A172 (cell line): ENCODE measurements around the gene TMEM167B. TPM values are rescaled to one million over a fixed set of nuclear protein-coding genes. Genes with fewer than 3 reads are reported as not detected.

Experiments used
- DNase-seq: peaks from one replicate; pipeline ENCODE4 v3.0.0-alpha.2; 2015; ENCODE audit warnings: low spot score
- total RNA-seq: library from RNA; depleted of rRNA; stranded (reverse); fragments of >200 nt; shearing (Covaris generic); gene quantifications from 2 replicates; pipeline ENCODE4 v1.2.3, GENCODE V29; 2014

Gene TMEM167B
- total RNA-seq, 1 experiment from 2014 or later = 16.0 TPM

DNA sequence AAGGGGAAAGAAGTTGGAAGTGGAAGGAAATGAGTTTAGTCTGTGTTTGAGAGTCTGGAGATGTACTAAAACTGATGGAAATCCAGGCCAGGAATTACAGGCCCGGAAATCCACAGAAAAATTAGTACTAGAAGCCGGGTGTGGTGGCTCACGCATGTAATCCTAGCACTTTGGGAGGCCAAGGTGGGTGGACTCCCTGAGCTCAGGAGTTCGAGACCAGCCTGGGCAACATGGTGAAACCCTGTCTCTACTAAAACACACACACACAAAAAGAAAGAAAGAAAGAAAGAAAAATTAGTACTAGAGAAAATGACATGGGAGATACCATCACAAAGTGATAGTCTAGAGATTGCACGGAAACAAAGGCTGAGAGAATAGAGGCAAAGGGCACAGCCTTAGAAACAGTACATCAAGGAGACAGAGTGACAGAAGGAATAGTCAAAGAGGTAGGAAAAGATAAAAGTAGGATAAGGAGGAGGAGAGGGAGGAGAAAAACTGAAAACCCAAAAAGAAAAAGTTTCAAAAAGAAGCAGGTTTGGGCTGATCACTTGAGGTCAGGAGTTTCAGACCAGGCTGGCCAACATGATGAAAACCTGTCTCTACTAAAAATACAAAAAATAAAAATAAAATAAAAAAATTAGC lies 10.0 kb upstream of the TMEM167B start:
- no peak for DNase-seq

DNA sequence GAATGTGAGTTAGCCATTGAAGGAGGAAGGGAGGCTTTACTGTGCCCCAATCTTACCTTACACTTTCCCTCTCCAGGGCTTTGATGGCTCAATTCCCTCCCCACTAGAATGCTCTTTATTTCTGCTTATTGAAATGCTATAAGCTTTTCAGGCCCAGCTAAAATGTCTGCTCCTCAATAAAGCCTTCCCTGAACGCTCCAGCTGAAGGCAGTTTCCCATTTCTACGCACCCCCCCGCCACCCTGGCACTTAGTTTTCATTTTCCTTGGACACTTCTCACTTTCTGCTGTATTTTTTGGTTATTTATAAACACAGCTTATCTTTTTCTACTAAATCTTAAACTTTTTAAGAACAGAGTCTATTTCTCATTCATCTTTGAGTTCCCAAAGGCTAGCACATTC lies 7.1 kb upstream of the TMEM167B start:
- no peak for DNase-seq

DNA sequence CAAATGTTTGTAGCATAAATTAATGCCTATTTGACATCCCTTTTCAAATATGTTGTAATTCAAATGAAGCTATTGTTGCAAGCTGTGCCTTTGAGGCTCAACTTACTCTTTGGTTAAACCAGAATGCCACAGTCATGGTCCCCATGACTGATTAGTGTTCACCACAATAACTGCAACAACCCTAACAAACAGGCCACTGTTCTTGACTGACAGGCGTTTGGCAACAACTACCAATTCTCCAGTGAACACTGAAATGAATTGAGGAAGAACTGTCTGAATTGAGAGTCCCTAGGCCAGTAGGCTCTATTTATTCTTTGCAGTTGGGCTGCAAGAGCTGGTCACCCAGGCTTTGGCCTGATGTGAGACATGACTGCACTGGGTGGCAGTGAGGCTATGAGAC lies 6.6 kb upstream of the TMEM167B start:
- no peak for DNase-seq

DNA sequence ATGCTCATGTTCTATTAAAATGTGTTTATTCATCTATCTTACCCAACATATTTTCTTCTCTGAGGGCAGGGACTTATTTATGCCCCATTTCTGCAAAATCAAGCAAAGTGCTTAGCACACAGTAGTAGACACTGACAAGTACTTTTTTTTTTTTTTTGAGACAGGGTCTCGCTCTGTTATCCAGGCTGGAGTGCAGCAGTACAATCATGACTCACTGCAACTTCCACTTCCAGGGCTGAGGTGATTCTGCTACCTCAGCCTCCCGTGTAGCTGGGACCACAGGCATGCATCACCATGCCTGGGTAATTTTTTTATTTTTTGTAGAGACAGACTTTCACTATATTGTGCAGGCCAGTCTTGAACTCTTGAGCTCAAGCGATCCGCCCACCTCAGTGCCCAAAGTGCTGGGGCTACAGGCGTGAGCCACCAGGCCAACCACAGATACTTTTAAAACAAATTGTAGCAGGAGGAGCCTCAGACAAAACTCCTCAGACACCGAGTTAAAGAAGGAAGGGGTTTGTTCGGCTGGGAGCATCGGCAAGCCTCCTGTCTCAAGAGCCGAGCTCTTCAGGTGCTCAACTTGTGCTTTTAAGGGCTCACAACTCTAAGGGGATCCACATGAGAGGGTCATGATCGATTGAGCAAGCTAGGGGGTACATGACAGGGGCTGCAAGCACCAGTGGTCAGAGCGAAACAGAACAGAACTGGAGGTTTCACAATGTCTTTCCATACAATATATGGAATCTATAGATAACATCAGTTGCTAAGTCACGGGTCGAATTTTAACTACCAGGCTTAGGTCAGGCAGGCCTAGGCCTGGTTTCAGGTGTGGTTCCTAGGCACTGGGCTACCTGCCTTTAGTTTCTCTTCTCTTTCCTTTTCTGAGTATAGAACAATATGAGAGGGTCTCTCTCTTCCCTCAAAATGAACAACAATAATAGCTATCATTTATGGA lies 5.7 kb upstream of the TMEM167B start:
- peak; percentile 19 for DNase-seq

DNA sequence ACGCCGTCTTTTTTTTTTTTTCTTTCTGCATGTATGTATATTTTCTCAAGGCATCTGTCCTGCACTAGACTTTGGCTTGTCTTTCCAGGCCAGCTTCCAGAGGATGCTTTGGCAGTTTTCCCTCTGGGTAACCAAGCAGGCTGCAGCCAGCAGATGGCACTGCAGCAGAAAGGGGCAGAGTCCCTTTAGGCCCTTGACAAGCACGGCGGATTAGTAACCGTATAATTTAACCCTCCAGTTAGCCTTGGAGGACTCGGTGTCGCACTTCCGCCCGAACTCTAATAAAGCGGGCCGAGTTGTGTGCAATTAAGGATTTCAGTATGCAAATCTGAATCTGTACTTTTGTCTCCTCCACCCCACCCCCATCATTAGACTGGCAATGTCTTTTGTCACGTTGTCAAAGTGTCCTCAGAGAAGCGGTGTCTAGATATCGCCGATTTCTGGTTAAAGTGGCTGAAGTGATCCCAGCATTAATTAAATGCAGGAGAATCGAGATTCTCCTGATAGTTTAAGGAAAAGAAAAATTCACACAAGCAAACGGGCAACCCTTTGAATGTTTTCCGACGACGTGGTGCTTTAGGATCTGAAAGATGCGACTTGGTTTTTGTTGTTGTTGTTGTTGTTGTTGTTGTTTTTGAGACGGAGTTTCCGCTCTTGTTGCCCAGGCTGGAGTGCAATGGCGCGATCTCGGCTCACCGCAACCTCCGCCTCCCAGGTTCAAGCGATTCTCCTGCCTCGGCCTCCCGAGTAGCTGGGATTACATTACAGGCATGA lies 1.1 kb upstream of the TMEM167B start:
- DNase-seq = peak; percentile 65

DNA sequence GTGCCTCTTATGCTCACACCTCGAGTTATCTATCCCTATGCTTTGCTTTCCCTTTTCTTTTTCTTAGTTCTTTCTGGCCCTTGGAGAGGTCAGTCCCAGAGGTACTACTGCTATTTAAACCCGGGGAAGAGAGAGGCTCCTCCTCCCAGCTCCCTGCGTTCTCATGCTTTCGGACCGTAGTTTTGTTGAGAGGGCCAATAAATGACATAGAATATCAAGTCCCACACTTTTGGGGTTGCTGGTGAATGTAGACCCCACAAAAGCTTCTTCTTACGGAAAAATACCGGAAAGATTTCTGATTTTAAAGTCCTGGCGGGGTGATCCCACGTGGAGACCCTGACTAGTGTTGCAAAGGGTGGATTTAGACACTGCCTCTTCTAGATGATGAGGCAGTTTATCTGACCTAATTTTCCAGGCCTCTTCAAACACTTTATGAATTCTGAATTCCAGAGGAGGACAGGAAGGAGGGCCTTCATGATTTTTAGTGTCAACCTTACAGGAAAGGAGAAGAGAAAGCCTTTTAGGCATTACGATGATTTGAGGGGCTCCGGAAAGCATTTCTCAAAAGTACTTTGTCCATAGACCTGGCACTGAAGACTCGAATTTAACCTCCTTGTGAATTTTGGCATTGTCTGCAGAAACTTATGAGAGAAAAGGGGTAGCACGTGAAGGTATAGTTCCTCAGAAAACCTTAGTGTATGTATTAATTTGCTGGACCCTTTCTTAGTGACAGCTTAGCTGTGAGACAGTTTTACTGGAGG lies 694 bp downstream of the TMEM167B start:
- DNase-seq = peak; percentile 46

DNA sequence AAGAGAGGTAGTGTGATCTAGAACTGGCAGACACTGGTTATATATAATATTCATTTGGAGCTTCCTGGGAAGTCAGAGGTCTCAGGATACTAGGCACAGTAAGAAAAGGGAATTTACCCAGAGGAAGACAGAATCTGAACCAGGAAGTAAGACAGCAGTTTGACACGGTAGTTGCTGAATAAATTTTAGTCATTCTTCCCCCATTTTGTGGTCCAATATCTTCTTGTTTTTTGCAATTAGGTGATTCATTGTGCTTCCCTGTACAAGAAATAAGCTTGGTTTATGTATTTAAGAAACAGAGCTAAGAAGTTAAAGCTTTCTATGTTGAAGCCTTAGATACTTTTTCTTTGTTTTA lies 1.3 kb downstream of the TMEM167B start:
- DNase-seq = peak; percentile 18

DNA sequence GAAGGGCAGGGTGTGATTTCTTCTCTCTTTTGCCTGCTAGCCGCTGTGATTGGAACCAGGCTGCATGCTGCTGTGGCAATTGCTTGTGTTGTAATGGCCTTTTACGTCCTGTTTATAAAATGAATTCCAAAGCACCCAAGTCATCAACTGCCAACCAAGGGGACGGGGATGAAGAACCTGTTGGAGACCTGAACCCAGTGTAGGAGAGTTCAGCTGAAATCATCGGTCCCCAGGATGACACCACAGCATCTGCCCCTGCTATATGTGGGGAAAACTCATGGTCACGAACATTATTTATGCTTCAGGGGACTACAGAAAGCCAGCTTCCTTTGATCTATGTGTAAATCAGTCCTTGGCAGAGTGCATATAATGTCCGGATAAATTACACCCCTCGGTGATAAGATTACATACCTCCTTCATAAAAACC lies 3.8 kb downstream of the TMEM167B start:
- peak; percentile 22 for DNase-seq

DNA sequence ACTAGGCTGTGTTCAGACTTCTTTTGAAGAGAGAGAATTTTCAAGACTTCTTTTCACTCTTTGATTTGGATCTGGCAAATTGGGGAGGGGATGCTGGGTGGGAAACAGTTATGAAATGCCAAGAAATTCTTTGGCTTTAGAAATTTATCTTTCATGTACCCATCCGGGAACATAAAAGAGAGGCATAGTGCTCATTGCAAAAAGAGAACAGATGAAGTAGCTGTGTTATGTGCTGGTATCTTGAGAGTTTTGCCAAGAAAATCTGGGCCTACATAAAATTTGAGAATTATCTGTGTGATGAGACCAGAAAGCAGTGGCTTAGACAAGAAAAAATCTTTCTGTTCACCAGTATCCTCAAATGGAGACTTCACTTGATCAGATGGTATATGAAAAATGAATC lies 4.3 kb downstream of the TMEM167B start:
- DNase-seq = no peak

DNA sequence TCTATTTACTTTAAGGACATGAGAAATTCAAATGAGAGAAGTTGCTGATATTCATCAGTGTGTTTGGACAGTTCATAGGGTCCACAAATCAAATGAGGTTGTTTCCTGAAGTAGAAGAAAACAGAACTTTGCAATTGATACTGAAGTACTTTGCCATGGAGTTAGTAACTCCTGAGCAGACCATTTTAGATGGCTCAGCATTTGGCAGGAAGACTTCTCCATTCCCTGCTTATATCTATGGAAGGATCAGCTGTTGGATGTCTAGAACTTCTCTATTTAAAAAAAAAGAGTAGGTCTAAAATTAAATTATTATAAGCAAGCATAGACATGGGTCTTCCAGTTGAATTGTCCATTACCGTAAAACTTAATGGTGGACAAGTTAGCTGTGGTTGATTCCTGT lies 5.1 kb downstream of the TMEM167B start:
- no peak for DNase-seq

DNA sequence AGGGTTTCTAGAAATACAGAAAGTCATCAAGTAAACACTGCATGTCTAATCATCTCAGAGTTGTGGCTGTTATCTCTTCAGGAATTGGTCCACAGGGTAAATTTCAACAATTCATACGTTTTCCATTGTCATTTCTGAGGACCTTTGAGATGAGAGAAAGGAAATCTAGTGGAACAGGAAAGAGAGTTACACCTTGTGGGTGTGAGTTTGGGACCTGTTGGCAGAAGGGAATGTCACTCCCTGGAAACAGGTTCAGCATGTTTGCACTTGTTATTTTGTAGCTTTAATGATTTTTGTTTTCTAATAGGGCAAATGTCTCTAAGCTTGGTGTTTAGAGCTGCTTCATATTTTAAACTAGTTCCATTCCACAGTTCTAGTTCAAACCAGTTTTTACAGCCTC lies 5.6 kb downstream of the TMEM167B start:
- DNase-seq = no peak

DNA sequence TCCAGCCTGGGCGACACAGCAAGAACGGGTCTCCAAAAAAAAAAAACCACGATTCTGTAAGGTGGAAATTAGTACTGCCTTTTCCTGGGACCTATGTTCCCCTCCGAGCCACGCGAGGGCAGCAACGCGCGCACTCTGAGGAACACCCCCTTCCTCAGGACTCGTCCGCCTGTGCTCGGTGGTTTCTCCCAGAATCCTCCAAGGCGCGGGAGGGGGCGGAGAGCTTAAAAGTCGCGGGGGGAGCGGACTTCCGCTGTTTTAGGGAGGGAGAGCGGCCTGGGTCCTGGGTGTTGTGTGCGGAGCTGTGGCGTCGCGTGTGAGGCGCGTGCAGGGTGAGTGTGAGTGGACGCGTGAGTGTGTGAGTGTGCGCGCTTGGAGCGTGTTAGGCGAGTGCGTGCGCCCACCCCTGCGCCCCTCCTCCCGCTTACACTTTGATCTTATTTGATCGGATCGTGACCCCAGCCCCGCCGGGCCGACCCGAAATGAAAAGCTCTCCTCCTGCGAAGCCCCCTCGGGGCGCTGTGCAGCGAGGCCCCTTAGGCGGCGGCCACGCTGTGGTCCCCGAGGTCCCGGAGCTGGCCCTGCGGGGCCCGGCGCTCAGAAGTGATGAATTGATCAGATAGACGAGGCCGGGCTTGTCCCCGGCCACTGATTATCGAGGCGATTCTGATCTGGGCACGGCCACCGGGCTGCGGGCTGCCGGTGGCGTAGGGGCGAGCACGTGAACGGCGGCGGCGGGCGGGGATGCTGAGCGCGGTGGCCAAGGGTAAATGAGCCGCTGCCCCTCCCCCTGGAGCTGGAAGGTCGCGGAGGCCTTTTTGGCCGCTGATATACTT lies 9.6 kb downstream of the TMEM167B start:
- peak; percentile 92 for DNase-seq

DNA sequence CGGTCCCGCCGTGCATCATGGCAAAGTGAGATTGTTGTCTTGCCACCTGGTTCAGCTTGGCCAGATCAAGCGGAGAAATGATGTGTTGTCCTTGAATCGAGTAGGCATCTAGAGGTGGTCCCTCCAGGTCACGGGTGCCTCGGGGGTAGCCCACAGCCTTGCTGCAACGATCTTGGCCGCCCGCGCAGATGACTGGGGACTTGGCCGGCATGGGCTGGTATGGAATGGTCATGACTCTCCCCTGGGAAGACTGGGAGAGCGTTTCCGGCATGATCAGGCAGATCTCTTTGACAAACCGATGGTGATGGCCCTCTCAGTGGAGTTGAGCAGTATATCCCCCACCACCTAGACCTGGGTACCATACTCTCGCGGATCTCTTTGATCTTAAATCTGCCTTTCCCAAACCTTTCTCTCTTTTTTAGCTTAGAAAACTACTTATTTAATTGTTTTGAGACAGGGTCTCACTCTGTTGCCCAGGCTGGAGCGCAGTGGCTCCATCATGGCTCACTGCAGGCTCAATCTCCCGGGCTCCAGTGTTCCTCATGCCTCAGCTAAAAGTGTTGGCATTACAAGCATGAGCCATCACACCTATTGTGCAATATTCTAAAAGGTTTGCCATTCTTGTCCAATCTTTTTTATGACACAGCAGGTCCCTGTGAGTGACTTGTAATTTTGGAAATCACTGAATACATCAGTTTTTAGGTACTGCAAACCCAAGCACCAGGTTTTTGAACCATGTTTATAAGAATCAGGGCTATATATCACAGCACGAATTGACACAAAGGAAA lies 14.0 kb downstream of the TMEM167B start:
- DNase-seq = no peak

DNA sequence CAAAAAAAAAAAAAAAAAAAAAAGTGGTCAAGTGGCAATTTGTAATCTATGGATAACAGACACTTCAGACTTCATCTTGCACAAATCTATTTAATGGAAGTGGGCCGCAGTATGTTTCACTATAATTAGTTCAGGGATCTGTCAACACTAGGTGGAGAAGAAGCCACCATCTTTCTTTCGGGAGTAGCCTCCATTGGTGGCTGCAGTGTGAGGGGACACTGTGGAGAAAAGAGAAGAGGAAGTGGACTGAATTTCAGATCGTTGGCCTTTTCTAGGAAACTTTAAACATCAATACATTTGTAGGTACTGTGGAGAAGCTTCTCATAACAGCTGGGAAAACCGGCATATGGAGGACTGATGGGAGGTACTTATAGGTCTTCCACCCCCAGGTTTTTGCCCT lies 15.3 kb downstream of the TMEM167B start:
- no peak for DNase-seq

DNA sequence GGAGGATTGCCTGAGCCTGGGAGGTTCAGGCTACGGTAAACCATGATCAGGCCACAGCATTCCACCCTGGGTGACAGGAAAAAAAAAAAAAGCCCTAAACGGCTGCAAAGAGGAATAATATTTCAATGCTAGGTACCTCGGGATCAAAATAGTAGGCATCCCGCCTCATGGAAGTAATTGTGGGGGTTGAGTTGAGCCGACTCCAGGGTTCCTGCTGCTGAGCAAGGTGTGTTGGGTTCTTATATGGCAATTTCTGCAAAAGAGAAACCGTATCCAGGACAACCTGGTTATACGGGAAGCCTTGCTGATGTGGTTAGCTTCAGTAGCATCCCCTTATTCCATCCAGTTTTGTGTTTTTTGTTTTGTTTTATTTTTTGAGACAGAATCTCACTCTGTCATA lies 17.2 kb downstream of the TMEM167B start:
- DNase-seq = no peak

DNA sequence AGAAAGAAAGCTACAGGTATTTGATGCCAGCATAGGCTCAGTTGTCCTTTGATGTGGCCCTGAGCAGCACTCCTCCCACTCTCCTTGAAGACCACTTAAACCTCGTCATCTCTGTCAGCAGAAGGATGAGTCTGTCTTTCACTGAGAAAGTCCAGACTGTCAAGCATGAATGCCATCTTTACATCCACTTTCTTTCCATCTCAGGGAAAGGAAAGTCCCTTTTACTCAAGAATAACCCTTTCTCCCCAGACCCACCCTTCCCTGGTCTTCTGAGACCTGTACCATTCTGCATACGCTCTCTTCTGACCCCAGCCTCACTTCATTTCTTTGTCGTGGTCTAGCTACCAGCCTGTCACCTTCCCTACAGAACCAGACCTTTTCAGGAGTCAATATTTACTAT lies 19.3 kb downstream of the TMEM167B start:
- no peak for DNase-seq

DNA sequence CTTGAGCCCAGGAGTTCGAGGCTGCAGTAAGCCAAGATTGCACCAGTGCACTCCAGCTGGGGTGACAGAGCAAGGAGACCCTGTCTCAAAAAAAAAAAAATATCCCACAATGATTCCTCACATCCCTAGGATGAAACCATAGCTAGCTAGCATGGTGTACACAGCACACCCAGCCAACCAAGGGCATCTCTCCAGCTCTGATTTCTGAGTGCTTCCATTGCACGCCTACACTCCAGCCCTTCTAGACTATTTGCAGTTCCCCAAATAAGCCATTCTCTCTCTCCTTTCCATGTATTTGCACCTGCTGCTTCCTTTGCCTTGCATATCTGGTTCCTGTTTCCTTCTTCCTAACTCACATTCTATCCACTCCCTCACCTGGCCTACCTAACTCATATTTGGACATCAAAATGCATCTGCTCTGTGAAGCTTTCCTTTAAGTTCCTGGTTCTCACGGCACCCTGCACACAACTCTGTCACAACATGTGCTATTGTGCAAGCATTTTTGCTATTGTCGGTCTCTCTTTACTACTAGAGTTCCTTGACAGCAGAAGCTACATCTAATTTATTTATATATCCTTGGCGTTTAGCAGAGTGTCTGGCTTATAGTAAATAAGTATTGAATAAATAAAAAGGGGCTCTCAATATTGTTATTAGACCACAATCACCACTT lies 21.0 kb downstream of the TMEM167B start:
- no peak for DNase-seq

DNA sequence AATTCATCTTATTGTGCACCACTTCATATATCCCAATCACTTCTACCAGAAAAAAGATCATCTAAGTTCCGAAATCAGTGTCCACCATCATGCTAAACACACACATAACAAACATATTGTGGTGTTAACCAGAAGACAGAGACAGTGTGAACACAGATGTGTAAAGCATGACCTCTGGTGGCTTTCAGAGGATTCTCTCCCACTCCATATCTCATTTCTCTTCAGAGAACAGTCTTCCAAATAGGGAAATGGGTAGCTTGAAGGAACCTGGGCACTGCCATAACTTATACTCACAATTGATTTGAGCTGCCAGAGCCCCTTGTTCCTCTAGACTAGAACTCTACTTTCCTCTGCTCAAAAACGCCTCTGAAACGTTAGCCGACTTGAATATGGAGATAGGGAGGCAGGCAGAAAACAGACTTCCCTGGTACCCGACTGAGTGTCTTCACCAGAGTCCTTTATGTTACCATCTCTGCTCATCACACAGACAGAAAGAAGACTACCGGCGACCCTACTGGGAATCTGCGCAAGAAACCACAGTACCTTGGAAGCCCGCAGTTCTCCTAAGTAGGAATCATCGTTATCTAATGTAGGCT lies 21.6 kb downstream of the TMEM167B start:
- DNase-seq = peak; percentile 13
